ENCODE results near the gene RFX8. TPM values are rescaled to one million over a fixed set of nuclear protein-coding genes. Genes with fewer than 3 reads are reported as not detected.

The RFX8 gene
- total RNA-seq, 1 donor from 2014 or later: not detected

- Mint-ChIP-seq H3K4me1 (ENCODE audit: low read depth) (peaks cover 6% of the 10 kb centered on the region), H3K9me3 (ENCODE audit: low read depth) (no peaks in the 10 kb centered on the region), H3K27ac (no peak overlapping the region), H3K36me3 (ENCODE audit: insufficient read depth) (no peaks in the 10 kb centered on the region), H3K4me3 (ENCODE audit: low read depth) (no peak overlapping the region), H3K27me3 (peaks cover 8% of the 10 kb centered on the region)
- TF ChIP-seq CTCF (IDR thresholded peaks at IDR 0.05; ENCODE audit: unreplicated experiment): no peak
- DNase-seq (ENCODE audit: low spot score, unreplicated experiment): no peak
Measured at GRCh38 chr2:101486258-101486701, 11.4 kb upstream of the RFX8 start.

- Mint-ChIP-seq H3K27ac (no peak overlapping the region), H3K36me3 (ENCODE audit: insufficient read depth) (no peaks in the 10 kb centered on the region), H3K27me3 (peaks cover 8% of the 10 kb centered on the region), H3K4me1 (ENCODE audit: low read depth) (peaks cover 6% of the 10 kb centered on the region), H3K9me3 (ENCODE audit: low read depth) (no peaks in the 10 kb centered on the region), H3K4me3 (ENCODE audit: low read depth) (no peak overlapping the region)
- no peak for TF ChIP-seq CTCF (IDR thresholded peaks at IDR 0.05; ENCODE audit: unreplicated experiment)
- DNase-seq (ENCODE audit: low spot score, unreplicated experiment): no peak
Measured at GRCh38 chr2:101485856-101486255, 10.9 kb upstream of the RFX8 start.

DNA sequence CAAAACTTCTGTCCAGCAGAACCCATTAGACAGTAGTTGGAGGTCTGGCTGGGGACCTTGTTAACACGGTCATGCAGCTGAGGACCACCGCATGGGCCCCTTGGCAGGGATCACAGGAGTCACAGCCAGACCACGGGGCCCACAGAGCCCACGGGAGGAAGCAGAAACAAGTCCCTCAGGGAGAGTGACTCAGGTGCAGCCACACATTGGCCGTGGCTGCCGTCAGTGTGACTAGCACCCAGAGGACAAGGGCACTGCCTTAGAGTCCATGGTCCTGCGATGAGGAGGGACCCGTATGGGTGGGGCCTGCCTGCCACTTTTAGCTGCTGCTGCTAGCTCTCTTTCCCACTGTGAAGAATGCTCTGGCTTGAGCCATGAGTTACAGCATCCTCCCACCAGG lies 5.9 kb upstream of the RFX8 start:
- H3K36me3 Mint-ChIP-seq (ENCODE audit: insufficient read depth): no peaks in the 10 kb centered on the region
- H3K4me1 Mint-ChIP-seq (ENCODE audit: low read depth): no peaks in the 10 kb centered on the region
- no peak overlapping the region for H3K27ac Mint-ChIP-seq
- peaks cover 39% of the 10 kb centered on the region for H3K27me3 Mint-ChIP-seq
- no peaks in the 10 kb centered on the region for H3K9me3 Mint-ChIP-seq (ENCODE audit: low read depth)
- no peak overlapping the region for H3K4me3 Mint-ChIP-seq (ENCODE audit: low read depth)
- no peak for TF ChIP-seq CTCF (IDR thresholded peaks at IDR 0.05; ENCODE audit: unreplicated experiment)
- no peak for DNase-seq (ENCODE audit: low spot score, unreplicated experiment)

- peaks cover 44% of the 10 kb centered on the region for H3K27me3 Mint-ChIP-seq
- no peaks in the 10 kb centered on the region for H3K36me3 Mint-ChIP-seq (ENCODE audit: insufficient read depth)
- DNase-seq (ENCODE audit: low spot score, unreplicated experiment): no peak
- no peak overlapping the region for H3K27ac Mint-ChIP-seq
- no peak for TF ChIP-seq CTCF (IDR thresholded peaks at IDR 0.05; ENCODE audit: unreplicated experiment)
- no peak overlapping the region for H3K4me3 Mint-ChIP-seq (ENCODE audit: low read depth)
- H3K4me1 Mint-ChIP-seq (ENCODE audit: low read depth): no peaks in the 10 kb centered on the region
- no peaks in the 10 kb centered on the region for H3K9me3 Mint-ChIP-seq (ENCODE audit: low read depth)
Measured at GRCh38 chr2:101479810-101480209, 4.9 kb upstream of the RFX8 start.

DNA sequence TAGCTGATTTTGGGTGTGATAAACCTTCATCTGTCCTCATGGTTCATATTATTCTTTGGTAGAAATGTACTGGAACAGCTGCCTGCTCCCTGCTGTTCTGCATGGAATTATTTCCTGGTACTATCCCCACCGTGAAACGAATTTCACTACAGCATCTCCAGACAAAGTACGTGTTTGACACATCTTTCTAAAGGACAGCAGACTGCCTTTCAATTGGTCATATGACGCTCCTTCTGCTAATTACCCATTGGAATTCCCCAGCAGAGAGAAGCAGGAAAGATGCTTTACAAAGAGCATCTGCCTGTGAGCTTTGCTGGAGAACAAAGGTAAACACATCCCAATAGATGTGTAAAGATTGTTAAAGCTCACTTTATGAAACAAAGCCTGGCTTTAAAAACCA lies 4.4 kb upstream of the RFX8 start:
- Mint-ChIP-seq H3K27ac (no peak overlapping the region), H3K9me3 (ENCODE audit: low read depth) (no peaks in the 10 kb centered on the region), H3K4me1 (ENCODE audit: low read depth) (no peaks in the 10 kb centered on the region), H3K36me3 (ENCODE audit: insufficient read depth) (no peaks in the 10 kb centered on the region), H3K4me3 (ENCODE audit: low read depth) (no peak overlapping the region), H3K27me3 (peaks cover 45% of the 10 kb centered on the region)
- no peak for TF ChIP-seq CTCF (IDR thresholded peaks at IDR 0.05; ENCODE audit: unreplicated experiment)
- DNase-seq (ENCODE audit: low spot score, unreplicated experiment): no peak

Data from progenitor cell of endocrine pancreas (in vitro differentiated cells).